Middle frontal gyrus (tissue), 1 donor: ENCODE data around the gene VGLL2.

Source experiments
- DNase-seq: peaks from one replicate; pipeline ENCODE4 v3.0.0-alpha.2; 2015; ENCODE audit warnings: low spot score; ENCODE audit errors: extremely low spot score

Gene VGLL2

GRCh38 chr6:117269638-117270054, 4.3 kb downstream of the VGLL2 start:
- no peak for DNase-seq

GRCh38 chr6:117270055-117270842, 4.9 kb downstream of the VGLL2 start:
- no peak for DNase-seq

GRCh38 chr6:117270843-117271507, 5.6 kb downstream of the VGLL2 start:
- no peak for DNase-seq

GRCh38 chr6:117272032-117272866, 6.9 kb downstream of the VGLL2 start:
- DNase-seq, result no peak

- DNase-seq, result no peak
Measured at GRCh38 chr6:117272891-117273290, 7.5 kb downstream of the VGLL2 start.

- DNase-seq, result no peak
Measured at GRCh38 chr6:117275205-117275604, 9.8 kb downstream of the VGLL2 start.

- no peak for DNase-seq
Measured at GRCh38 chr6:117275711-117276110, 10.4 kb downstream of the VGLL2 start.

- no peak for DNase-seq
Measured at GRCh38 chr6:117276778-117277316, 11.5 kb downstream of the VGLL2 start.

GRCh38 chr6:117280922-117281321, 15.6 kb downstream of the VGLL2 start:
- no peak for DNase-seq

GRCh38 chr6:117288083-117288715, 22.8 kb downstream of the VGLL2 start:
- DNase-seq, result no peak

GRCh38 chr6:117290173-117290846, 25.0 kb downstream of the VGLL2 start:
- no peak for DNase-seq

GRCh38 chr6:117298941-117299340, 33.6 kb downstream of the VGLL2 start:
- no peak for DNase-seq

- DNase-seq, result no peak
Measured at GRCh38 chr6:117303323-117303722, 38.0 kb downstream of the VGLL2 start.

- no peak for DNase-seq
Measured at GRCh38 chr6:117304446-117304845, 39.1 kb downstream of the VGLL2 start.

GRCh38 chr6:117306227-117306790, 41.0 kb downstream of the VGLL2 start:
- DNase-seq, result no peak

- DNase-seq, result no peak
Measured at GRCh38 chr6:117307655-117308054, 42.3 kb downstream of the VGLL2 start.

- no peak for DNase-seq
Measured at GRCh38 chr6:117309069-117309468, 43.7 kb downstream of the VGLL2 start.

GRCh38 chr6:117309611-117310010, 44.3 kb downstream of the VGLL2 start:
- DNase-seq, result no peak

GRCh38 chr6:117311310-117311709, 46.0 kb downstream of the VGLL2 start:
- DNase-seq, result no peak

- DNase-seq, result no peak
Measured at GRCh38 chr6:117311726-117312125, 46.4 kb downstream of the VGLL2 start.
